Vagina (tissue), 2 donors: Measurements from ENCODE around the gene ITGBL1.

Experiments used
- CTCF ChIP-seq, 3 experiments: fragments of 450-650 bp in 2 of 3; fragments of 200-600 bp in 1 of 3; sonication (generic) in 1 of 3; IDR thresholded peaks; one replicate each; pipeline ENCODE4 v1.5.1; 2017 to 2019; ENCODE audit warnings: antibody characterized with exemption in 3 of 3, mild to moderate bottlenecking in 2 of 3, moderate library complexity in 2 of 3
- POLR2A ChIP-seq, 2 donors: fragments of 450-650 bp; IDR thresholded peaks; one replicate each; pipeline ENCODE4 v1.6.1; 2017; ENCODE audit warnings: antibody characterized with exemption in 2 of 2, mild to moderate bottlenecking in 2 of 2, moderate library complexity in 2 of 2
- POLR2AphosphoS5 ChIP-seq, 2 donors: sonication (generic); formaldehyde crosslinking; IDR thresholded peaks; one replicate each; pipeline ENCODE4 v1.9.0; 2017; ENCODE audit warnings: antibody characterized with exemption in 2 of 2, mild to moderate bottlenecking in 2 of 2, low read depth in 1 of 2; ENCODE audit not compliant: insufficient read depth in 1 of 2

GRCh38 chr13:101552286-101552685, 99.8 kb downstream of the ITGBL1 start:
- no peak for TF ChIP-seq CTCF (IDR thresholded peaks at IDR 0.05)
- no peak for TF ChIP-seq POLR2AphosphoS5 (IDR thresholded peaks at IDR 0.05; ENCODE audit: insufficient read depth in 1 of 2, low read depth in 1 of 2)
- TF ChIP-seq POLR2A (IDR thresholded peaks at IDR 0.05) = no peak
